ENCODE results near the gene ITGA3. TPM values are rescaled to one million over a fixed set of nuclear protein-coding genes. Genes with fewer than 3 reads are reported as not detected.

ITGA3 gene
- total and polyA plus RNA-seq, 4 donors, result 0.79 to 4.4 (median 1.4) TPM

DNA sequence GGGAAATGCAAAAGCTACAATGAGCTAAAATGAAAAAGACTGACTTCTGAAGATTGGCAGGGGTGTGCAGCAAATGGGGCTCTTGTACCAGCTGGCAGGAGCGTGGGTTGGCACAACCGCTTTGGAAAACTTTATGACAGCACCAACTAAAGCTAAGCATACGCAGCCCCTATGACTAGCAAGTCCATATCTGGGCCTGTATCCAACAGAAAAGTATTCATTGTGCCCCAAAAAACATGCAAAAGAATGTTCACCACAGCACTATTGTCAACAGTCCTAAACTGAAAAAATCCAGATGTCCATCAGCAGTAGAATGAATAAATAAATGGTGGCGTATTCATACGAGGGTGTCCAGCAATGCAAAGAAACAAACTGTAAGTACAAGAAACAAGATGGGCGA is 22.6 kb upstream of the ITGA3 start:
- DNase-seq (ENCODE audit: low spot score), result no peak
- no peaks in the 10 kb centered on the region for H3K9me3 ChIP-seq (ENCODE audit: control insufficient read depth in 4 of 4, low read length in 3 of 4)
- no peak overlapping the region for H3K9ac ChIP-seq (ENCODE audit: low read depth in 1 of 2, low read length in 2 of 2)
- H3K27ac ChIP-seq (ENCODE audit: low read depth in 1 of 2, low read length in 2 of 2), result no peak overlapping the region
- no peak overlapping the region for H3K4me3 ChIP-seq (ENCODE audit: low read depth in 1 of 3, low read length in 3 of 3)
- H3K4me1 ChIP-seq (ENCODE audit: control insufficient read depth in 4 of 4, insufficient read depth in 4 of 4, low read length in 3 of 4), result no peaks in the 10 kb centered on the region
- H3K27me3 ChIP-seq (ENCODE audit: control insufficient read depth in 4 of 4, insufficient read depth in 4 of 4, low read length in 3 of 4), result peaks cover 0 to 3% (median 0%) of the 10 kb centered on the region in 4 donors
- H3K36me3 ChIP-seq (ENCODE audit: control insufficient read depth in 4 of 4, insufficient read depth in 3 of 4, low read depth in 1 of 4, low read length in 3 of 4), result no peaks in the 10 kb centered on the region
- TF ChIP-seq JUND (IDR thresholded peaks at IDR 0.05), result no peak
- no peak for TF ChIP-seq HNF4G (IDR thresholded peaks at IDR 0.05)
- TF ChIP-seq SP1 (IDR thresholded peaks at IDR 0.05), result no peak
- no peak for TF ChIP-seq HNF4A (conservative IDR thresholded peaks at IDR 0.05)
- TF ChIP-seq FOXA2 (IDR thresholded peaks at IDR 0.05), result no peak
- TF ChIP-seq RXRA (IDR thresholded peaks at IDR 0.05), result no peak
- no peak for TF ChIP-seq NR2F2 (IDR thresholded peaks at IDR 0.05)
- TF ChIP-seq, protein P1, sequence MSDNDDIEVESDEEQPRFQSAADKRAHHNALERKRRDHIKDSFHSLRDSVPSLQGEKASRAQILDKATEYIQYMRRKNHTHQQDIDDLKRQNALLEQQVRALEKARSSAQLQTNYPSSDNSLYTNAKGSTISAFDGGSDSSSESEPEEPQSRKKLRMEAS (IDR thresholded peaks at IDR 0.05), result no peak
- no peak for TF ChIP-seq RAD21 (IDR thresholded peaks at IDR 0.05)
- no peak for TF ChIP-seq EGR1 (IDR thresholded peaks at IDR 0.05; ENCODE audit: low read depth in 2 of 2)
- TF ChIP-seq TAF1 (conservative IDR thresholded peaks at IDR 0.05), result no peak
- TF ChIP-seq, protein P2, sequence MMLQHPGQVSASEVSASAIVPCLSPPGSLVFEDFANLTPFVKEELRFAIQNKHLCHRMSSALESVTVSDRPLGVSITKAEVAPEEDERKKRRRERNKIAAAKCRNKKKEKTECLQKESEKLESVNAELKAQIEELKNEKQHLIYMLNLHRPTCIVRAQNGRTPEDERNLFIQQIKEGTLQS (IDR thresholded peaks at IDR 0.05), result no peak
- no peak for TF ChIP-seq GABPA (IDR thresholded peaks at IDR 0.05 in 1 of 2, conservative IDR thresholded peaks at IDR 0.05 in 1 of 2)
- TF ChIP-seq, protein P3, sequence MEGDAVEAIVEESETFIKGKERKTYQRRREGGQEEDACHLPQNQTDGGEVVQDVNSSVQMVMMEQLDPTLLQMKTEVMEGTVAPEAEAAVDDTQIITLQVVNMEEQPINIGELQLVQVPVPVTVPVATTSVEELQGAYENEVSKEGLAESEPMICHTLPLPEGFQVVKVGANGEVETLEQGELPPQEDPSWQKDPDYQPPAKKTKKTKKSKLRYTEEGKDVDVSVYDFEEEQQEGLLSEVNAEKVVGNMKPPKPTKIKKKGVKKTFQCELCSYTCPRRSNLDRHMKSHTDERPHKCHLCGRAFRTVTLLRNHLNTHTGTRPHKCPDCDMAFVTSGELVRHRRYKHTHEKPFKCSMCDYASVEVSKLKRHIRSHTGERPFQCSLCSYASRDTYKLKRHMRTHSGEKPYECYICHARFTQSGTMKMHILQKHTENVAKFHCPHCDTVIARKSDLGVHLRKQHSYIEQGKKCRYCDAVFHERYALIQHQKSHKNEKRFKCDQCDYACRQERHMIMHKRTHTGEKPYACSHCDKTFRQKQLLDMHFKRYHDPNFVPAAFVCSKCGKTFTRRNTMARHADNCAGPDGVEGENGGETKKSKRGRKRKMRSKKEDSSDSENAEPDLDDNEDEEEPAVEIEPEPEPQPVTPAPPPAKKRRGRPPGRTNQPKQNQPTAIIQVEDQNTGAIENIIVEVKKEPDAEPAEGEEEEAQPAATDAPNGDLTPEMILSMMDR (IDR thresholded peaks at IDR 0.05; ENCODE audit: low read depth, low read length, missing input control), result no peak
- TF ChIP-seq YY1 (IDR thresholded peaks at IDR 0.05), result no peak
- TF ChIP-seq FOXA1 (IDR thresholded peaks at IDR 0.05), result no peak
- WGBS, result 79% methylated on average over 6 of the region's 6 CpGs

DNA sequence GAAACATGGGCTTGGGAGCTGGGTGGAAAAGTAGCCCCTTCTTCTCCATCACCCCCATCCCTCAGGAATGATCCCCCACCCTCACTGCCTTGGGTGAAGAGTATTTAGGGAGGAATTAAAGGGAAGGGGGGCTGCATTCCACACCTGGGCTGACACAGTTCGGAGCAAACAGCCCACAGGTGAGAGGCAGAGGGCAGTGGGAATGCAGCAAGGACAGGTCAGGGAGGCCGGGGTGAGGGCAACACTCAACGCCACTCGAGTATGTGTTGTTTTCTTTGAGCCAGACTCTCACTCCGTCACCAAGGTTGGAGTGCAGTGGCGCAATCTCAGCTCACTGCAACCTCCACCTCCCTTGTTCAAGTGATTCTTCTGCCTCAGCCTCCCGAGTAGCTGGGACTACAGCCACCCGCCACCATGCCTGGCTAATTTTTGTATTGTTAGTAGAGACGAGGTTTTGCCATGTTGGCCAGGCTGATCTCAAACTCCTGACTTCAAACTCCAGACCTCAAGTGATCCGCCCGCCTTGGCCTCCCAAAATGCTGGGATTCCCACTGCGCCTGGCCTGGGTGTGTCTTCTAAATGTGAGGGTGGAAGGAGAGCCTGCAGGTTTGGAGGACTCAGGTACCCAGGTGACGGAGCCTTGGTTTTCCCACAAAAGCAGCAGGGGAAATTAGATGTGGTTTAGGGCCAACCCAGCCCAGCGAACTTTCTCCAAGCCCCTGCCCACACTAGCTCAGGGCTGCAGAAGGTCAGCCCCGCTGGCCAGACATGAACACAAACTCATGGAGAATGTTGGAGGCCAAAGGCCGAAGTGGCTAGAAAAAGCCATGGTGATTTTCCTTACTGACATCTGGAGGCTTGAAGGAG is 21.2 kb upstream of the ITGA3 start:
- Histone ChIP-seq H3K4me3 (ENCODE audit: low read depth in 1 of 3, low read length in 3 of 3) (no peak overlapping the region), H3K27me3 (ENCODE audit: control insufficient read depth in 4 of 4, insufficient read depth in 4 of 4, low read length in 3 of 4) (peaks cover 0 to 3% (median 0%) of the 10 kb centered on the region in 4 donors), H3K9ac (ENCODE audit: low read depth in 1 of 2, low read length in 2 of 2) (no peak overlapping the region), H3K27ac (ENCODE audit: low read depth in 1 of 2, low read length in 2 of 2) (no peak overlapping the region), H3K36me3 (ENCODE audit: control insufficient read depth in 4 of 4, insufficient read depth in 3 of 4, low read depth in 1 of 4, low read length in 3 of 4) (no peaks in the 10 kb centered on the region), H3K9me3 (ENCODE audit: control insufficient read depth in 4 of 4, low read length in 3 of 4) (no peaks in the 10 kb centered on the region), H3K4me1 (ENCODE audit: control insufficient read depth in 4 of 4, insufficient read depth in 4 of 4, low read length in 3 of 4) (no peaks in the 10 kb centered on the region)
- no peak for DNase-seq (ENCODE audit: low spot score)
- 75% methylated on average over 16 of the region's 16 CpGs for WGBS
- TF ChIP-seq, protein P4, sequence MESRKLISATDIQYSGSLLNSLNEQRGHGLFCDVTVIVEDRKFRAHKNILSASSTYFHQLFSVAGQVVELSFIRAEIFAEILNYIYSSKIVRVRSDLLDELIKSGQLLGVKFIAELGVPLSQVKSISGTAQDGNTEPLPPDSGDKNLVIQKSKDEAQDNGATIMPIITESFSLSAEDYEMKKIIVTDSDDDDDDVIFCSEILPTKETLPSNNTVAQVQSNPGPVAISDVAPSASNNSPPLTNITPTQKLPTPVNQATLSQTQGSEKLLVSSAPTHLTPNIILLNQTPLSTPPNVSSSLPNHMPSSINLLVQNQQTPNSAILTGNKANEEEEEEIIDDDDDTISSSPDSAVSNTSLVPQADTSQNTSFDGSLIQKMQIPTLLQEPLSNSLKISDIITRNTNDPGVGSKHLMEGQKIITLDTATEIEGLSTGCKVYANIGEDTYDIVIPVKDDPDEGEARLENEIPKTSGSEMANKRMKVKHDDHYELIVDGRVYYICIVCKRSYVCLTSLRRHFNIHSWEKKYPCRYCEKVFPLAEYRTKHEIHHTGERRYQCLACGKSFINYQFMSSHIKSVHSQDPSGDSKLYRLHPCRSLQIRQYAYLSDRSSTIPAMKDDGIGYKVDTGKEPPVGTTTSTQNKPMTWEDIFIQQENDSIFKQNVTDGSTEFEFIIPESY (IDR thresholded peaks at IDR 0.05), result no peak
- TF ChIP-seq, protein P1 (IDR thresholded peaks at IDR 0.05), result no peak
- TF ChIP-seq RXRA (IDR thresholded peaks at IDR 0.05) (no peak), GABPA (IDR thresholded peaks at IDR 0.05 in 1 of 2, conservative IDR thresholded peaks at IDR 0.05 in 1 of 2) (no peak), NR2F2 (IDR thresholded peaks at IDR 0.05) (no peak), TAF1 (conservative IDR thresholded peaks at IDR 0.05) (no peak), SP1 (IDR thresholded peaks at IDR 0.05) (no peak), YY1 (IDR thresholded peaks at IDR 0.05) (no peak), EGR1 (IDR thresholded peaks at IDR 0.05; ENCODE audit: low read depth in 2 of 2) (no peak), RAD21 (IDR thresholded peaks at IDR 0.05) (no peak), FOXA2 (IDR thresholded peaks at IDR 0.05) (no peak), HNF4A (conservative IDR thresholded peaks at IDR 0.05) (no peak), HNF4G (IDR thresholded peaks at IDR 0.05) (no peak), JUND (IDR thresholded peaks at IDR 0.05) (no peak), FOXA1 (IDR thresholded peaks at IDR 0.05) (no peak)
- TF ChIP-seq, protein P5, sequence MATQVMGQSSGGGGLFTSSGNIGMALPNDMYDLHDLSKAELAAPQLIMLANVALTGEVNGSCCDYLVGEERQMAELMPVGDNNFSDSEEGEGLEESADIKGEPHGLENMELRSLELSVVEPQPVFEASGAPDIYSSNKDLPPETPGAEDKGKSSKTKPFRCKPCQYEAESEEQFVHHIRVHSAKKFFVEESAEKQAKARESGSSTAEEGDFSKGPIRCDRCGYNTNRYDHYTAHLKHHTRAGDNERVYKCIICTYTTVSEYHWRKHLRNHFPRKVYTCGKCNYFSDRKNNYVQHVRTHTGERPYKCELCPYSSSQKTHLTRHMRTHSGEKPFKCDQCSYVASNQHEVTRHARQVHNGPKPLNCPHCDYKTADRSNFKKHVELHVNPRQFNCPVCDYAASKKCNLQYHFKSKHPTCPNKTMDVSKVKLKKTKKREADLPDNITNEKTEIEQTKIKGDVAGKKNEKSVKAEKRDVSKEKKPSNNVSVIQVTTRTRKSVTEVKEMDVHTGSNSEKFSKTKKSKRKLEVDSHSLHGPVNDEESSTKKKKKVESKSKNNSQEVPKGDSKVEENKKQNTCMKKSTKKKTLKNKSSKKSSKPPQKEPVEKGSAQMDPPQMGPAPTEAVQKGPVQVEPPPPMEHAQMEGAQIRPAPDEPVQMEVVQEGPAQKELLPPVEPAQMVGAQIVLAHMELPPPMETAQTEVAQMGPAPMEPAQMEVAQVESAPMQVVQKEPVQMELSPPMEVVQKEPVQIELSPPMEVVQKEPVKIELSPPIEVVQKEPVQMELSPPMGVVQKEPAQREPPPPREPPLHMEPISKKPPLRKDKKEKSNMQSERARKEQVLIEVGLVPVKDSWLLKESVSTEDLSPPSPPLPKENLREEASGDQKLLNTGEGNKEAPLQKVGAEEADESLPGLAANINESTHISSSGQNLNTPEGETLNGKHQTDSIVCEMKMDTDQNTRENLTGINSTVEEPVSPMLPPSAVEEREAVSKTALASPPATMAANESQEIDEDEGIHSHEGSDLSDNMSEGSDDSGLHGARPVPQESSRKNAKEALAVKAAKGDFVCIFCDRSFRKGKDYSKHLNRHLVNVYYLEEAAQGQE (IDR thresholded peaks at IDR 0.05), result no peak
- TF ChIP-seq, protein P3 (IDR thresholded peaks at IDR 0.05; ENCODE audit: low read depth, low read length, missing input control), result no peak
- TF ChIP-seq, protein P2 (IDR thresholded peaks at IDR 0.05), result no peak
